ENCODE measurements around the gene NIPSNAP3A.
A peak's percentile ranks its signal among the peaks of the same experiment; 100 is the strongest.

The NIPSNAP3A gene

DNA sequence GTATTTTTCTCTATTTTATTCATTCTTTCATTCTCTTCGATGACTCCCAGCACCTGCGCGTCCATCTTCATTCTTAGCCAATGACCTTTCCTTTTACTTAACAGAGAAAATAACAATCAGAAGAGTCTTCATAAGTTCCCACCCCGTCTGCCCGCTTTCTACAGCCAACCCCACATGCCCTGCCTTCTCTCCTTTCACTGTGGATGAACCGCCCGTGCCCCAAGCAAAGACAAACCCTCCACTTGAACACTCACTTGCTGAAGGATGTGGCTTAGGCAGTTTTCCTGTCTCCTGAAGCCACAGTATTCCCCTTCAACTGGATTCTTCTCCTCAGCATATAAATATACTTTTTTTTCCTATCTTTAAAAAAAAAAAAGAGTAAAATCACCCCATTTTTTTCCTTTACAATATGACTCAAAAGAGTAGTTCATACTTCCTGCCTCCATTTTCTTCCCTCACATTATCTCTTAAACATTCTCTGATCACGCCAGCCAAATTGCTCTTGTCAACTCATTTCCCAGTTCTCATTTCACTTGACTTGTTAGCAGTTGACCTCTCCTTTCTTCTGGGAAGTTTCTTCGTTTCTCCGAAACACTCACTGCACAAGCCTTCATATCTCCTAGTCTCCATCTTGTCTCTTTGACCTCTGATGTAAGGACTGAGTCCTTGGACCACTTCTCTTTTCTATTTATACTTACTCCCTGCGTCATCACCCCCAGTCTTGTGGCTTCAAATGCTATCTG lies 27.5 kb downstream of the NIPSNAP3A start:
- no peak for DNase-seq

DNA sequence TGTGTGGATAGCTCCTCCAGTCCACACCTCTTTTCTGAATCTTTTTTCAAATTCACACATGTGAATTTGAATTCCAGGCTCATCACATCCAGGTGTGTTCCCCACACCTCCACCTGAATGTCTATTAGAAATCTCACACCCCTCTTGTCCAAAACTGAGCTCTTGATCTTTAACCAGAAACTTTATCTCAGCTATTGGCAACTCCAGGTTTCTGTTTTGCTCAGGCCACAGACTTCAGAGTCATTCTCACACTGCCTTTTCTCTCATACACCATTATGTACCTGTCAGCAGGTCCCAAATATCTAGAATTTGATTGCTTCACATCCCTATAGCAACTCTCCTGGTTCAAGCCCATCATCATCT lies 28.1 kb downstream of the NIPSNAP3A start:
- no peak for DNase-seq

- DNase-seq, result no peak
These were observed 28.5 kb downstream of the NIPSNAP3A start for GRCh38 chr9:104775976-104776375.

DNA sequence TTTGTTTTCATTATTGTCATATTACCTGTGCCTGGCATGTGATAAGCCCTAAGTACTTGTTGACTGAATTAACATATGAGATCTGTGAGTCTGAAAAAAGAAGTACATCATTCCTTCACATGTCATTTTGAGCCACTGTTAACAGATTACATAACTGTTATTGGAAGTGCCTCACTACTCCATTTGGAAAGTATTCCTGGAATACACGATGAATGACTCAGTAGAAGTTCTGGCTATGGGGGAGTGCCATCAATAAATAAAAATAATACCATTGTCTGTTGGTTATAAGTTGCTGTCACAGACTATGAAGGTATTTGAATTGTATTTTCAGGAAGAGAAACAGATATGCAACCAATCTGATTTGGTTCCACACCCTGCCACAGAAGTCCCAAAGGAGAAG lies 29.3 kb downstream of the NIPSNAP3A start:
- peak; percentile 3 for DNase-seq

GRCh38 chr9:104778802-104779201 lies 31.3 kb downstream of the NIPSNAP3A start:
- DNase-seq, result no peak

- DNase-seq, result no peak
These were observed 31.9 kb downstream of the NIPSNAP3A start for GRCh38 chr9:104779334-104779733.

DNA sequence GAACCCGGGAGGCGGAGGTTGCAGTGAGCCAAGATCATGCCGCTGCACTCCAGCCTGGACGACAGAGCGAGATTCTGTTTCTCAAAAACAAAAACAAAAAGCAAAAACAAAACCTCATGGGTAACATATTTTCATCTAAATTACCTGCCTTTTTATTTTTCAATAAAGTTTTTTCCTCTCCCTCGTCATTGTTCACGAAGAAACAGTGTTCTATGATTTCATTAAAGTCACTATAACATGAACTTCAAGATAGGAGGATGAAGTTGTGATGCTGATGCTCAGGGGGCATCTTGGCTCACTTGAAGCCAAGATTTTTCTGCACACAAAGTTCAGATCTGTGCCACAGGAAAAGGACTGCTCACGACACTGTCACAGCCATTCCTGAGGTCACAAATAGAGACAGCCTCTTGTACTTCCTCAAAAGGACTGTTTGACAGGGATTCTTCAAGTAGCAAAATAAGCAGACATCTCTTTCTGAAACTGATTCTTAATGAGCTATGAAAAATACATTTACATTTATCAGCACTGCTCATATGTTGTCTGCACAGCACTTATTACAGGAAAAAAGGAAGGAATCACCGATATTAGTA lies 32.6 kb downstream of the NIPSNAP3A start:
- DNase-seq, result no peak

DNA sequence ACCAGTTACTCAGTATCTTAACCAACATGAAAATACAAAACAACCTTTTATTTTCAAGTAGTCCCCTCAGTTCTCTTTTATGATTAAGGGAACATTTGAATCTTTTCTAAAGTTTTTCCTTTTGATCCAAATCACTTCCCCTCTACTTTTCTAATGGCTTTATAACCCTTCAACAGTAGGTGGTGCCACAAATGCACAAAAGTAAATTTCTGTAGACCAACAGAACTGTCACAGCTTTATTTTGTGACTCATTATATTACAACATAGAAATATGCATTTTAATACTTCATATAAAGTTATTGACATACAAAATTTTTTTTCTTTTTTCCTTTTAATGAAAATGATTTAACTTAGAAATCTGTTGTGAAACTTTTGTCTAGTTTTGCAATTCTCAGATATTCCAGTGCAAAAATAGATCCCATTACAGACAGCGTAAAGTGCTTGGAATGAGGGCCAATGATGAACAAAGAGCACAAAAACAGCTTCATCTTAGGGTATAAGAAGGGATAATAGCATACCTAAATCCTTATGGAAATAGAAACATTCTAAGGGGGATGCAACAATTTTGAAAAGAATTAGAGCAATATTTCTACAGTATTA lies 33.4 kb downstream of the NIPSNAP3A start:
- DNase-seq, result no peak

GRCh38 chr9:104783588-104783987 lies 36.1 kb downstream of the NIPSNAP3A start:
- no peak for DNase-seq

DNA sequence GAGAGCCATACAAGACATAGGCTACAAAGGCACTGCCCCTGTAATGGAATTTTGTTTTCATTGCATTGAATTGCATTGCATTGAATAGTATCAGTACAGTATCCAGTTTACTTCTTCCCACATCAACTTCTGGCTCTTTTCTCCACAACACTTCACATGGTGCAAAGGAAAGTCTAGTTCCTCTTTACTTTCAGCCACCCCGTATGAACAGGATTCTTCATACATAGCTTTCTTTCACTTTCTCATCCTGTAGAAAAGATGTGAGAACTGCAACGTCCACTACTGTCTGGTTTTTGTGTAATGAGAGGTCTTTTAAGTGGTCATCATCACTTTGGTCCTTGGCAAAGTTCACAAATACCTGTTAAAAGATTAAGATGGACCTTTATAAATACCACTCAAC lies 36.6 kb downstream of the NIPSNAP3A start:
- no peak for DNase-seq

DNA sequence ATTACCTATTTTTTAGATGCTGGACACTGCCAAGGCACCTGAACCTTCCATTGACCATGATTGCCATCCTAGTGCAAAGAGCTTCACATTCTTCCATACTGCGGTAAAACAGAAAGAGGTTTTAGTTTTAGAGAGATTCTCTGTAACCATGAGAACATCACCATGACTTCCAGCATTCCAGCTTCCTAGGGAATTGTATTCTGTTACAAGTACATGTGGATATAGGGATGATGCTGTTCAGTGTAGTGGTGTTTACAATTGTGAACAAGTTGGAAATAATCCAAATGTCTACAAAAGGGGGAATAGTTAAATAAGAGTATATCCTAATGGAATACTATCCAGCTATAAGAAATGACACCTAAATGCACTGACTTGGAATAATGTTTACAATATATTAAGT lies 38.8 kb downstream of the NIPSNAP3A start:
- no peak for DNase-seq

- no peak for DNase-seq
These were observed 40.0 kb downstream of the NIPSNAP3A start for GRCh38 chr9:104787306-104788015.

GRCh38 chr9:104788251-104788650 lies 40.8 kb downstream of the NIPSNAP3A start:
- DNase-seq, result no peak

- no peak for DNase-seq
These were observed 46.6 kb downstream of the NIPSNAP3A start for GRCh38 chr9:104794070-104794469.

DNA sequence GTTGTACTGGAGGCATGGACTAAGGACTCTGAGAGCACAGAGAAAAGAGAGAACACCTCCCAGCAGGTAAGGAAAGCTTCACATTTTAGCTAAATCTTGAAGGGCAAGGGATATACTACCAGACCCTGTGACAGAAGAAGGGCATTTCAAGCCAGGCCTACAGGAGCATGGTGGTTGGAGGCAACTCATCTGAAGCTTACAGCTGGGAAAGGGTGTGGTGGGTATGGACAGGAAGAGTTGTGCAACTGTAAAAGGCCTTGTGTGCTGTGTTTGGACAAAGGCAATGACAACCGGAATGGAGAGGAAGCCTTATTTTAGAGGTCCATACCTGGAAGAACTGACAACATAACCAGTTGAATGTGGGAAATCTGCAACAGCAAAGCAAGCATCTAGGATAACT lies 47.6 kb downstream of the NIPSNAP3A start:
- no peak for DNase-seq

GRCh38 chr9:104795857-104796256 lies 48.4 kb downstream of the NIPSNAP3A start:
- no peak for DNase-seq

- DNase-seq, result no peak
These were observed 50.9 kb downstream of the NIPSNAP3A start for GRCh38 chr9:104798209-104798995.

- no peak for DNase-seq
These were observed 52.7 kb downstream of the NIPSNAP3A start for GRCh38 chr9:104800068-104800785.

DNA sequence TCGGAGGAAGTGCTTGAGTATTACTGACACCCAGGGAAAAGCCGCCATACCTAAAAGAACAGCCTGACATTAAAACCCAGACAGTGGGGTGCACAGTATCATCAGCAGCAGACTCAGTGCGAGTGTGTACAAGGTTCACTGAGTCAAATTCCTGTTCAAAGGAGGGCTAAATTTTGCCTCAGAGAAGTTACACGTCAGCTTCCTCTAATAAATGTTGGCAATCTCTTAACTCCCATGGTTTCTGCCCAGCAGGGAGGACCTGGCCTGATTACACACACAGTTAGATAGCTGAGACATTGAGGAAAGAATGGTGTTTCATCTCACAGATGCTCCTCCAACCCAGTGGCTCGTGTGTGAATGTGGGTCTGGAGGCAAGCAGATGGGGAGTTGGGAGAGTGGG lies 54.6 kb downstream of the NIPSNAP3A start:
- DNase-seq, result no peak

DNA sequence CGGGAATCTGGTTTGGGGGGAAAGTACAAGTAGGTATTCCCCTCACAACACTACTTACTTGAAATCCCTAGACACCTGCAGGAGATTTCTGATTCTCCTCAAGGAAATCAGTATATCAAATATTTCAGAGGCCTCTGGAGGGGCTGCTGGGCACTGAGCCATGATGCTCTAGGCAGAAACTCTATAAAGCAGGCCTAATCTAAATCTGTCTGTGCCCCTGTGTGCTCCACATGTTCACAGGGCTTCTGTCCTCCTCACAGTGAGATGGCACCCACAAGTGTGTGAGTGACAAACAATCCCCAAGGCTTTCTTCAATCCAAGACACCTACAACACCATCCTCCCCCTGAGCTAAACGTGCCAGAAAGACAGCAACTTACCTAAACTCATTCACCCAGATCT lies 55.4 kb downstream of the NIPSNAP3A start:
- DNase-seq, result no peak

DNA sequence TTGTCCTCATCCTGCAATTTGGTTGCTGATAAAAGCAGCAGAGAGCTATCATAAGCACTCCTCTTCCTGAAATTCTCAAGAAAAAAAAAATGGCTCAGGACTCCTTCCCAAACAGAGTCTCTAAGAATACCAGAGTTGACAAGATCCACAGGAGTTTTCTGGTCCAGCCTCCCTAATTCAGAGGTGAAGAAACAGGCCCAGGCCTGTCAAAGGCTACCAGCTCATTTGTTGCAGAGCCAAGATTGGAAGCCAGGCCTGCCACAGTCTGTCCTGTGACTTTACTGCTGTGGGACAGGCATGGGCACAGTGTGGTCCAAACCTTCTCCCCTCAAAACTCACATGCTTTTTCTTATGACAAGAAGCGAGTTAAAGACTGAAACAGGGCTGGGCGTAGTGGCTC lies 58.0 kb downstream of the NIPSNAP3A start:
- DNase-seq, result no peak

- no peak for DNase-seq
These were observed 60.6 kb downstream of the NIPSNAP3A start for GRCh38 chr9:104808035-104808614.
